ENCODE data around the gene NTMT2. TPM values are rescaled to one million over a fixed set of nuclear protein-coding genes. Genes with fewer than 3 reads are reported as not detected.

The NTMT2 gene
- total RNA-seq, 1 donor from 2014 or later: not detected

DNA sequence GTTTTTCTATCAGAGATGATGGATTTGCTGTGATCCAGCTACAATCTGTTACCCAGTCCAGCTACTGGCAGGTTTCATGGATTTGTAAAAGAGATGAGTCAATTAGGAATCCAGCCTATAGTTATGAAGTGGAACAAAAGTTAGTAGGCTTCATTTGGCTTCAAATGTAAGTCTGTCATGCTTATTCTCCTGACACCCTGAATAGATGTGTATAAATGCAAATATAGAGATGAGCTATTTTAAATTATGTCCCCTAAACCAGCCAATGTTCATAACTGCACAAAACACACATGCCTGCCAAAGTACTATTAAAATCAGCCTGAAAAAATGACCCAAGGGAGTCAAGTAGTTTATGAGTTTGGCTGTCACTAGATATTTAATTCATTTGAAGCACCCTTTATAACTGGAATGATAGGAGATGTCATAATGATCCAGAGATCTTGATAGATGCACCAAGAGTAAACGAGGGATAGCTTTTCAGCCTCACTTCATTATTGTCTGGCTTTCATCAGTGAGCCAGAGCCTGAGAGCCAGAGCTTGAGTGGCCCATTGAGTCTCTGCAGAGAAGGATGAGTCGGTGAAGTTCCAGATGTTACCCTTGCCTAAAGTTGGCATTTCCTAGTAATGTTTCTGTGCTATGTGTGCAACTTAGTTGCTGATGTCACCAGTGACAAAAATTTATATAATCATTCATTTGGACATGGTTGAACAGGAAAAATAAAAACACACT lies 11.8 kb upstream of the NTMT2 start:
- H3K27ac Mint-ChIP-seq: no peak overlapping the region
- no peak overlapping the region for H3K4me3 Mint-ChIP-seq
- H3K9me3 Mint-ChIP-seq: peaks cover 5% of the 10 kb centered on the region
- H3K27me3 Mint-ChIP-seq (ENCODE audit: low read depth): no peaks in the 10 kb centered on the region
- DNase-seq (ENCODE audit: low spot score in 2 of 2, unreplicated experiment in 2 of 2): no peak
- no peaks in the 10 kb centered on the region for H3K36me3 Mint-ChIP-seq
- H3K4me1 Mint-ChIP-seq: peaks cover 33% of the 10 kb centered on the region
- no peak for TF ChIP-seq CTCF (IDR thresholded peaks at IDR 0.05; ENCODE audit: unreplicated experiment)

DNA sequence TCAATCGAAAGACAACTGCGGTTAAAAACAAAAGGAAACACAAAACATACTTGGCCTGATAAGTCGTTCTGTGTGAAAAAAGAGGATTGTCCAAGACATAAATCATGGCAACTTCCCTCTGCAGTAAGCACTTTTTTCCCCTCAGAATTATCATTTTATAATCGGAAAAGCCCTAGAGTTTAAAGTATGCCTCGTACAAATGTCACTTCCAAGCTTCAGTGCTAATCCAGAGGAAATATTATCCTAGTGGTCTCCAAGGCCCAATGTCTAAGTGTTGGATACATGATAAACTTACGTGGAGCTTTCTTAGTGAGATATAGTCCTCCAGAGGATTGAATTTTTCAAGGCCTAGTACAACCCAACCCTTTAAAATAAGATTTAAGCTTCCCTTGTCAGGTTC lies 11.2 kb upstream of the NTMT2 start:
- Mint-ChIP-seq H3K9me3 (peaks cover 5% of the 10 kb centered on the region), H3K36me3 (no peaks in the 10 kb centered on the region), H3K27me3 (ENCODE audit: low read depth) (no peaks in the 10 kb centered on the region), H3K4me1 (peaks cover 33% of the 10 kb centered on the region), H3K27ac (no peak overlapping the region), H3K4me3 (no peak overlapping the region)
- TF ChIP-seq CTCF (IDR thresholded peaks at IDR 0.05; ENCODE audit: unreplicated experiment): no peak
- no peak for DNase-seq (ENCODE audit: low spot score in 2 of 2, unreplicated experiment in 2 of 2)

- H3K9me3 Mint-ChIP-seq: peaks cover 14% of the 10 kb centered on the region
- DNase-seq (ENCODE audit: low spot score in 2 of 2, unreplicated experiment in 2 of 2): no peak
- peaks cover 13% of the 10 kb centered on the region for H3K4me1 Mint-ChIP-seq
- no peak overlapping the region for H3K27ac Mint-ChIP-seq
- H3K36me3 Mint-ChIP-seq: no peaks in the 10 kb centered on the region
- no peaks in the 10 kb centered on the region for H3K27me3 Mint-ChIP-seq (ENCODE audit: low read depth)
- TF ChIP-seq CTCF (IDR thresholded peaks at IDR 0.05; ENCODE audit: unreplicated experiment): no peak
- H3K4me3 Mint-ChIP-seq: no peak overlapping the region
Observed at GRCh38 chr1:170140371-170140770, 5.4 kb upstream of the NTMT2 start.

DNA sequence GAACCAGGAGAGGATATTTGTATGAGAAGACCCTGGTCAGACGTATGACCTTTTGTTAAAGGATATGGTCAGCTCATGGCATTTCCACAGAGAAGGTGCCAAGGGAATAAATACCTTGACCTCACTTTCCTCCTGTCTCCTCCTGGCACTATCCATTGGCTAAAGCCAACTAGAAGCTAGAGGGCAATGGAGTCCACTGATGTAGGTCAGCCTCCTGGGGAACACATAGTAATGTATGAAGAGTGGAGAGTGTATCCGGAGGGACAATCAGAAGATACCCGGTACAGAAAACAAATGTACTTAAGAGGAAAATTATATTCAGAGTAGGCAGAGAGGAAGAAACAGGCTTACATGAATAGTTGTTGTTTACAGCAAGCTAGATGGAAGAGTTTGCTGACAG lies 698 bp upstream of the NTMT2 start:
- H3K9me3 Mint-ChIP-seq: peaks cover 14% of the 10 kb centered on the region
- DNase-seq (ENCODE audit: low spot score in 2 of 2, unreplicated experiment in 2 of 2): no peak
- H3K4me1 Mint-ChIP-seq: peaks cover 25% of the 10 kb centered on the region
- no peaks in the 10 kb centered on the region for H3K27me3 Mint-ChIP-seq (ENCODE audit: low read depth)
- H3K27ac Mint-ChIP-seq: no peak overlapping the region
- no peak overlapping the region for H3K4me3 Mint-ChIP-seq
- no peak for TF ChIP-seq CTCF (IDR thresholded peaks at IDR 0.05; ENCODE audit: unreplicated experiment)
- H3K36me3 Mint-ChIP-seq: no peaks in the 10 kb centered on the region

- peak overlapping the region; percentile 77 for H3K27ac Mint-ChIP-seq
- H3K4me1 Mint-ChIP-seq: peaks cover 22% of the 10 kb centered on the region
- no peak for TF ChIP-seq CTCF (IDR thresholded peaks at IDR 0.05; ENCODE audit: unreplicated experiment)
- H3K27me3 Mint-ChIP-seq (ENCODE audit: low read depth): no peaks in the 10 kb centered on the region
- H3K9me3 Mint-ChIP-seq: peaks cover 14% of the 10 kb centered on the region
- no peak overlapping the region for H3K4me3 Mint-ChIP-seq
- H3K36me3 Mint-ChIP-seq: no peaks in the 10 kb centered on the region
- no peak for DNase-seq (ENCODE audit: low spot score in 2 of 2, unreplicated experiment in 2 of 2)
Observed at GRCh38 chr1:170146720-170147263, 1.0 kb downstream of the NTMT2 start.

Data from mesothelial cell of epicardium (in vitro differentiated cells).